Gastroesophageal sphincter (tissue), 4 donors: Measurements from ENCODE around the gene LSG1. TPM values are rescaled to one million over a fixed set of nuclear protein-coding genes. Genes with fewer than 3 reads are reported as not detected.

Experiments used
- ATAC-seq: fragments of 150-250 bp; one replicate; pipeline ENCODE4 v1.9.1; 2016; ENCODE audit warnings: mild to moderate bottlenecking, moderate library complexity
- H3K27ac ChIP-seq, 4 donors: fragments of 200-600 bp; sonication (generic) in 3 of 4; 1 replicate in 3 of 4; 2 replicates in 1 of 4; pipeline ENCODE4 v1.5.1; 2016 to 2019
- H3K27me3 ChIP-seq: fragments of 200-600 bp; sonication (generic); one replicate; pipeline ENCODE4 v1.5.1; 2019
- H3K36me3 ChIP-seq, 2 donors: fragments of 200-600 bp; sonication (generic); one replicate each; pipeline ENCODE4 v1.5.1; 2019; ENCODE audit warnings: control low read depth in 1 of 2
- H3K4me1 ChIP-seq, 3 donors: fragments of 200-600 bp; sonication (generic); 1 replicate in 2 of 3; 2 replicates in 1 of 3; pipeline ENCODE4 v1.5.1; 2016 to 2019; ENCODE audit warnings: control low read depth in 2 of 3
- H3K4me3 ChIP-seq, 2 donors: fragments of 200-600 bp; sonication (generic); one replicate each; pipeline ENCODE4 v1.5.1; 2019; ENCODE audit warnings: mild to moderate bottlenecking in 1 of 2, moderate library complexity in 1 of 2
- H3K9me3 ChIP-seq, 3 donors: fragments of 200-600 bp; sonication (generic); one replicate each; pipeline ENCODE4 v1.5.1; 2017 to 2019; ENCODE audit warnings: control low read depth in 2 of 3
- EP300 ChIP-seq: sonication (generic); formaldehyde crosslinking; IDR thresholded peaks from one replicate; pipeline ENCODE4 v1.6.1; 2017; ENCODE audit warnings: antibody characterized with exemption, mild to moderate bottlenecking
- POLR2A ChIP-seq, 2 donors: fragments of 450-650 bp; IDR thresholded peaks; one replicate each; pipeline ENCODE4 v1.6.1; 2017; ENCODE audit warnings: antibody characterized with exemption in 2 of 2, mild to moderate bottlenecking in 2 of 2, moderate library complexity in 1 of 2
- POLR2AphosphoS5 ChIP-seq: sonication (generic); formaldehyde crosslinking; IDR thresholded peaks from one replicate; pipeline ENCODE4 v1.6.1; 2017; ENCODE audit warnings: antibody characterized with exemption
- WGBS, 2 donors: methylation state at CpG; one replicate each; pipeline ENCODE4 v1.1.5; 2018; ENCODE audit warnings: low coverage in 1 of 2; 5-methylcytosine and 5-hydroxymethylcytosine counted together
- total RNA-seq, 4 donors: library from RNA; depleted of rRNA; stranded (reverse); fragments of >200 nt; gene quantifications; one replicate each; pipeline ENCODE4 v1.1.0, GENCODE V29; 2016
- TF ChIP-seq, protein P1 (sequence below), 4 experiments: fragments of 200-600 bp in 2 of 4; fragments of 450-650 bp in 2 of 4; sonication (generic) in 1 of 4; IDR thresholded peaks; one replicate each; pipeline ENCODE4 v1.5.1; 2017 to 2019; ENCODE audit warnings: antibody characterized with exemption in 4 of 4, mild to moderate bottlenecking in 2 of 4, moderate library complexity in 2 of 4

Gene LSG1
- total RNA-seq, 4 donors from 2014 or later, result 23.0 to 30.3 (median 28.3) TPM

DNA sequence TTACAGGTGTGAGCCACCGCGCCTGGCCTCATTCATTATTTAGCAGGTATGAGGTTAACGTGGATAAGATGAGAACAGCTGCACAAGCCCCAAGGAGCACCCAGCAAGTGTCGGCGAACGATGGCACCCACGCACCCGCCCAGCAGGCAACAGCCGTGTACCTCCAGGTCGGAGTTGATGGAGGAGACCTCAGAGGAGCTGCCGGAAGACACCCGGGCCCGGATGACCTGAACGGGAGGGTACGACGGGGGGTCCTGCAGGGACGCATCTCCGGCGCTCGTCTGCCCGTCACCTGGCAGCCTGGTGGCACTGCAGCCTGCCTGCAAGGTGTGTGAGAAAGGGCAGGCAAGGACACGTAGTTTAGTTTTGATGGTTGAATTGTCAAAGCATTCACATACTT, 67.9 kb downstream of the LSG1 start:
- no peaks in the 10 kb centered on the region for H3K36me3 ChIP-seq
- WGBS, 2 donors, result no CpG with 5 or more reads among the region's 22 CpGs
- H3K4me1 ChIP-seq, result no peaks in the 10 kb centered on the region
- H3K27ac ChIP-seq, result no peak overlapping the region
- ATAC-seq, result no peak
- no peaks in the 10 kb centered on the region for H3K9me3 ChIP-seq
- no peaks in the 10 kb centered on the region for H3K27me3 ChIP-seq
- no peak overlapping the region for H3K4me3 ChIP-seq
- TF ChIP-seq POLR2A (IDR thresholded peaks at IDR 0.05), result no peak
- no peak for TF ChIP-seq POLR2AphosphoS5
- TF ChIP-seq, protein P1, sequence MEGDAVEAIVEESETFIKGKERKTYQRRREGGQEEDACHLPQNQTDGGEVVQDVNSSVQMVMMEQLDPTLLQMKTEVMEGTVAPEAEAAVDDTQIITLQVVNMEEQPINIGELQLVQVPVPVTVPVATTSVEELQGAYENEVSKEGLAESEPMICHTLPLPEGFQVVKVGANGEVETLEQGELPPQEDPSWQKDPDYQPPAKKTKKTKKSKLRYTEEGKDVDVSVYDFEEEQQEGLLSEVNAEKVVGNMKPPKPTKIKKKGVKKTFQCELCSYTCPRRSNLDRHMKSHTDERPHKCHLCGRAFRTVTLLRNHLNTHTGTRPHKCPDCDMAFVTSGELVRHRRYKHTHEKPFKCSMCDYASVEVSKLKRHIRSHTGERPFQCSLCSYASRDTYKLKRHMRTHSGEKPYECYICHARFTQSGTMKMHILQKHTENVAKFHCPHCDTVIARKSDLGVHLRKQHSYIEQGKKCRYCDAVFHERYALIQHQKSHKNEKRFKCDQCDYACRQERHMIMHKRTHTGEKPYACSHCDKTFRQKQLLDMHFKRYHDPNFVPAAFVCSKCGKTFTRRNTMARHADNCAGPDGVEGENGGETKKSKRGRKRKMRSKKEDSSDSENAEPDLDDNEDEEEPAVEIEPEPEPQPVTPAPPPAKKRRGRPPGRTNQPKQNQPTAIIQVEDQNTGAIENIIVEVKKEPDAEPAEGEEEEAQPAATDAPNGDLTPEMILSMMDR (IDR thresholded peaks at IDR 0.05), result no peak
- TF ChIP-seq EP300, result no peak

DNA sequence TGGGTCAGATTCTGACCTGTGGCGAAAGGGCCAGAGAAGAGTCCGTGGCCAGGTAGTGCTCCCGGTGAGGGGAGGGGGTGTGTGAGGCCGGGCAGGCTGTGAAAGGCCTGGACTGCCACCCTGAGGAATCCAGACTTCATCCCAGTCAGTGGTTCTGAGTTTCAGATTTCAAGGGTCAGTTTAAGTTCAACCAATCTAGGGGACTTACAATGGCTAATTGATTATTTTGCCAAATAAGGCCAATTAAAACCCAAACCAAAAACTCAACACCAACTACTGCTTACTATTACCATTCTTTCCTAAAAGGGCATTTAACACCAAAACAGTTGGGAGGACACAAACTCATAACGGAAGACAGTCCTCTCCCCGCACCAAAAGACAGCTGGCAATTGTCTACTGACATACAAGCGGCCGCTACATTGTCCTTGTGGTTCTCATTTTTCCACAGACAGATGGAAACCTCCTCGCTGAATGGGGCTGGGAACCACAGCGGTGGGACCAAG, 69.3 kb downstream of the LSG1 start:
- Histone ChIP-seq H3K4me1 (no peaks in the 10 kb centered on the region), H3K36me3 (no peaks in the 10 kb centered on the region), H3K27ac (no peak overlapping the region), H3K9me3 (no peaks in the 10 kb centered on the region), H3K27me3 (no peaks in the 10 kb centered on the region), H3K4me3 (no peak overlapping the region)
- TF ChIP-seq, protein P1 (IDR thresholded peaks at IDR 0.05), result no peak
- TF ChIP-seq POLR2AphosphoS5, result no peak
- no peak for TF ChIP-seq EP300
- TF ChIP-seq POLR2A (IDR thresholded peaks at IDR 0.05), result no peak
- no peak for ATAC-seq
- WGBS, 2 donors, result 61 to 63% methylated on average over 7 to 10 of the region's 10 CpGs

DNA sequence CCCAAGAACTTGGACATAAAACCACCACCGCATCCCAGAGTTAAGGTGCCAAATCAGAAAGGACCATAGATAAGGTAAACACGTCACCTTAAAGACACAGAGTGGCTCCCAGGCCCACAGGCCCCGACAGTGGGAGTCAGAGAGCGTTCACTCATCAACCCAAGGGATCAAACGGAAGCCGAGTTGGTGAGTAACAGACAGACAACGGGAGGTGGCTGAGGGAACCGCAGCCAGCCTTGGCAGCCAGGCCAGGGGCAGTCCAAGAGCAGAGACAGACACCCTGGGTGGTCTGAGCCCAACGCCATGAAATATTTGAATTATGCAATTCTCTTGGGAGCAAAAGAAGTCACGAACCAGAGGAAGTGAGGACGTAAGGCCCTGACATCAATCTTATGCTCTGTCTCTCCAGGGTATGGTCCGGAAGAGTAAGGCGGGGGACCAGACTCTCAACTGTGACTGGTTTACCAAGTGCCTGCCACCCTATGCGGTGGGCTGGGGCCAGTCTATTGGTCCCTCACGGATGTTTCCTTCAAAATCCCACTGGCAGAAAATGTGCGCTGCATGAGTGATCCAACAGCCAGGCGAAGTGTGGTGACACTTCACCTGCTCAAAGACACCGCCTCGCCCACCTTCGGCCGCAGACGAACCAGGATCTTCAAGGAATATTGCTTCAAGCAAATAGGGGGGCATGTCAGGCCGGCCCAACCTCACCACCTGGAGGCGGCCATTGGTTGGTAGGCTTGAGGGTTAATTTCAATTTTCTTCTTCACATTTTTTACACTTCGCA, 73.0 kb downstream of the LSG1 start:
- H3K4me3 ChIP-seq, result no peak overlapping the region
- H3K27ac ChIP-seq, result no peak overlapping the region
- H3K36me3 ChIP-seq, result no peaks in the 10 kb centered on the region
- WGBS, 2 donors, result 78 to 81% methylated on average over 6 to 12 of the region's 25 CpGs
- H3K4me1 ChIP-seq, result no peaks in the 10 kb centered on the region
- TF ChIP-seq EP300, result no peak
- TF ChIP-seq, protein P1 (IDR thresholded peaks at IDR 0.05), result no peak
- no peak for TF ChIP-seq POLR2AphosphoS5
- TF ChIP-seq POLR2A (IDR thresholded peaks at IDR 0.05), result no peak
- ATAC-seq, result no peak
- no peaks in the 10 kb centered on the region for H3K27me3 ChIP-seq
- no peaks in the 10 kb centered on the region for H3K9me3 ChIP-seq

DNA sequence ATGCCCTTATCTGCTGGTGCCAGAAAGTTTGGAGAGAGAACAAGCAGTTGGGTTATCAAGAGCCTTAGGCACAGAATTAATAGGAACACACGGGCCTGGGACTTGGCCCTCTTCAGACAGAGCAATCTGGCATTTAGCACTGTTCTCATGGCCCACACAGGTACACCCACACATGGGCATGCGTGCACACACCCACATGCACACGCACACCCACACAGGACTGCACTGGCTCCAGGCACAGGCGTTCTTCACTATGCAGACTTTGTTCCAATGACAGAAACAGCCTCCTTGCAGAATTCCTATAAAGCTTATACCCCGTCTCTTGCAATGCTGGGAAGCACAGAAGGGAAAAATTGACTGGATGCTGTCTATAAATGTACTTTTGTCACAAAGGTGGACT, 75.1 kb downstream of the LSG1 start:
- TF ChIP-seq POLR2A (IDR thresholded peaks at IDR 0.05) (no peak), POLR2AphosphoS5 (no peak), EP300 (no peak)
- TF ChIP-seq, protein P1 (IDR thresholded peaks at IDR 0.05), result no peak
- H3K4me3 ChIP-seq, result no peak overlapping the region
- H3K4me1 ChIP-seq, result no peaks in the 10 kb centered on the region
- no peaks in the 10 kb centered on the region for H3K9me3 ChIP-seq
- H3K27ac ChIP-seq, result no peak overlapping the region
- no peaks in the 10 kb centered on the region for H3K27me3 ChIP-seq
- no peak for ATAC-seq
- no peaks in the 10 kb centered on the region for H3K36me3 ChIP-seq
- 80 to 90% methylated on average over 2 to 4 of the region's 5 CpGs for WGBS, 2 donors
